T-helper 9 cell (primary cell): Measurements from ENCODE around the gene ENOX1.

ENCODE experiments used
- DNase-seq: peaks from one replicate; pipeline ENCODE4 v3.0.0-alpha.2; 2020

Gene ENOX1

DNA sequence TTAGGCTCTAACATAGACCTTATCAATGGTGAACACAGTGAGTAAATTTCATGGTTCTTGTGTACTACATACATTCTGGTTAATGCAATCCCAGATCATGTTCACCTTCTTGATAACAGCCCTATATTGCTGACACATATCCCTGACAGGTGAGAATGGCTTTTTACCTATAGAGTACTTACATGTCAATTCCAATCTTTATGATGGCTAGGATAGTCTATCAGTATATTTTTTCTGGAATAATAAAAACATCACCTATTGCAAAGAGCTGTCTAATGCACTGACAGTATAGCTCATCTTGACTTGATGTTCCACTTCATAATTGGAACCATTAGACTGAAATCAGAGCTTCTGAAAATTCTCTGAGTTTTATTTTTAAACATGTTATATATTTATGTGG, 199.4 kb downstream of the ENOX1 start:
- no peak for DNase-seq

DNA sequence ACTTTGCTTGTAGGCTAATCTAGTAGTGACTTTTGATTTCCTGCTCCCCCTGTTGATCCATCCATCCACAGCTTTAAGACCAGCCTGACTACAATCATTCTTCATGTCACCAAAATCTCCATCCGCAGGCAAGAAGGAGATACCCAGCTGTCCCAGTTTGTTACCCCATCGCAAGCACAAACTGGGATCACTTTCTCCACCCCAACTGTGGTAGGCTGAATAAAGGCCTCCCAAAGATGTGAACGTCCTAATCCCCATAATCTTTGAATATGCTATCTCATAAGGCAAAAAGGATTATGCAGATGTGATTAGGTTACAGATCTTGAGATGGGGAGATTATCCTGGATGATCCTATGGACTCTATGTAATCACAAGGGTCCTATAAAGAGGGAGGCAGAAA, 202.0 kb downstream of the ENOX1 start:
- DNase-seq, result no peak

DNA sequence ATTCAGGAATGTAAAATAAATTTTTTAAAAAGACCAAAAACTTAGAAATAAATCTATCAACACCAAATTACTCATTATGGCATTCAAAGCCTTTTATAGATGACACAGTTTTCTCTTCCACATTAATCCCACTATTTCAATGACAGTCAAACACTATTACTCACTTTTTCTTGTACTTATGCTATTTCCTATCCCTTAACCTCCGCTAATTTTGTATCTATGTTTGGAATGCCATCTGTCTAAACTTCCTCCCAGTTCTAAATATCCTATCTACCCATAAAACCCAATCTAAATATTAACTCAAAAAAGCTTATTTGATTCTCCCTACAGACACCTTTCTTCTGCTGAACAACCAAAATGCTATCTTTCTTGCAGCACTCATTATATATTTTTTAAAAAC, 203.5 kb downstream of the ENOX1 start:
- DNase-seq, result no peak

DNA sequence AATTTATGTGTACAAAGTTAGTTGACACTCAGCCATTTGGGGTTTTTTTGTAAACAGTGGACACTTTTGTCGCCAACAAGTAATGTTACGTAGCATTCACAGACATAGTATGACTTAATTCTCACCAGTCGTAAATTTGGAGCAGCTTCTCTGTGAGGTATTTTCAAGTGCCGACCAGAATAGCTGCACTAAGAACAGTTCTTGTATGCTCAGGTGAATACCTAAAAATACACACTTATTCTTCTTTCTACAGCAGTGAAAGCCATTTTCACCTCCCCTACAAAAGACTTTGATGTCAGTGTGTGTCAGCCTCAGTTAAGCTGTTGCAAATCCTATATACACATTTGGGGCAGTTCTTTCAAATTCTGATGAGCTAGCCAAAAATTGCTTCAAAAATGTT, 206.5 kb downstream of the ENOX1 start:
- no peak for DNase-seq

DNA sequence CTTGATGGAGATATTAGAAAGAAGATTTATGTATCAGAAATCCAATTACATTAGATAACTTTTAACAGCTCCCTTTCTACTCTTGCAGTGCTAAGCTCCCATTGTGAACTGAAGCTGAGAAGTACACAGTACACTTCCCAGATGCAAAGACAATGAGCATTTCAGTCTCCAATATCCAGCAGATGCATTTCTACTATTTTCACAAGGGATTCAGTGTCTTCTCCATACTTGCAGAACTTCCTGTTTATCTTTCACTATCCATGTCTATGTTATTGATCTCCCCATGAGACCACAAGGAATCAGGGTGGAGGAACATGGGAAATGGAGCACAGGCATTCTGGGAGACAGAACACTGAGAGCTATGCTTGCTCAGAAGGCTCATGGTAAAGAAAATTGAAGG, 207.5 kb downstream of the ENOX1 start:
- no peak for DNase-seq

DNA sequence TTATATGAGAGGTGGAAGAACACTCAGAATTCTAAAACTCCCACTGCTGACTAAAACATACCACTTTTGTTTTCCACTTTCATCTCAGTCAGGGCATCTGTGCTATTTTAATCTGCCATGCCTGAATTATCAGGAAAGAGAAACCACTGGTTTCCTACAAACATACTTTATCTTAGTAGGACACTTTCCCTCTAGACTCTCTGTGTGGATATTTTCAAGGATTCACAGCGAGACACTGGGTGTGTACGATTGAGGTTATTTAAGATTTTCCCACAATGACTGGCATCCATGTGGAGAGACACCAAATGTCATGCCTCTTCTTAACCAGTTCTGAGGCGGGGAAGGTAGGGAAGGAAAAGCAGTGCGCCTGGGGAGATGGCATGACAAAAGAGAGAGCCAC, 212.2 kb downstream of the ENOX1 start:
- DNase-seq, result no peak

DNA sequence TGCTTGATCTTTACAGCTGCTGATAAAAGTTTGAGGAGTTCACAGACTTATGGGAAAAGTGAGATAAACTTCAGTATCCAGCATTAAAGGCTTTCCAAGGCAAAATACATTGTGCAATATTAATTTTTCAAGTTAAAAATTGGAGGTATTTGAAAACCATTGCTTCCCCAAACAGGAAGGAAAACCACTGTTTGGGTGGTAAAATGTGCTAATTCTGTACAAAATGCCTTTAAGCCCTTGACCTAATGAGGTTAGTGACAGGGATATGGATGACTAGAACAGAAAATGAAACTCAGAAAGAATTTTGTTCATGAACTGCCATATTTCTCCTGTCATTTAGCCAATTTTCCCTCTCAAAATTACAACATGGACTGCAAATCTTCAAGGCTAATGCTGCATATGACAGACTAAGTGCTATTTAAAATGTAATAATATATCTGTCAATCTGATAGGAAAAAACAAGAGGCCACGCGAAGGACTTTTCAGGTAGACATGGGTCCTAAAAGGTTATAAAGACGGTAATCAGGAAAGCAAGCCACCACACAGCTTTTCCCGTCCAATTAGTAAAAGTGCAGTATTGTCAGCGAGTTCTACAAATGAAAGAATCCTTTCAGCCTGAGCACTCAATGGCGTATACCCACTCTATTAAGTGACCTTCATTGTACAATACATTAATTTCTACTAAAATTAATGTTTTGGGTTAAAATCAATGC, 212.8 kb downstream of the ENOX1 start:
- no peak for DNase-seq

DNA sequence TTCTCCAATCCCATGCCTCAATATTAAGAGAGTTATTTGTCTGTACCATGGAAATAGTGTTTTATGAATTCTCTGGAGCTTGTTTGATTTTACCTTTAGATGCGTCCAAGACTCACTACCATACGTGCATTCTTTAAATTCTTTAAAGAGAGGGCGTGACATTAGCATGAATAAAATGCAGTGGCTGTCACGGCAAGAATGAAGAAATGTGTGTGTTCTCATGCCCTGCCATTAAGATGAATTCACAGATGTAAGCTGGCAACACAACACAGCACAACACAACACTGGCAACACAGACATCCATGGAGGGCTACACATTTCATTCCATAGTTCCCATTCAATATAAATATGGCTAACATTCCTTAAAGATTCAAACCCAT, 213.4 kb downstream of the ENOX1 start:
- no peak for DNase-seq

DNA sequence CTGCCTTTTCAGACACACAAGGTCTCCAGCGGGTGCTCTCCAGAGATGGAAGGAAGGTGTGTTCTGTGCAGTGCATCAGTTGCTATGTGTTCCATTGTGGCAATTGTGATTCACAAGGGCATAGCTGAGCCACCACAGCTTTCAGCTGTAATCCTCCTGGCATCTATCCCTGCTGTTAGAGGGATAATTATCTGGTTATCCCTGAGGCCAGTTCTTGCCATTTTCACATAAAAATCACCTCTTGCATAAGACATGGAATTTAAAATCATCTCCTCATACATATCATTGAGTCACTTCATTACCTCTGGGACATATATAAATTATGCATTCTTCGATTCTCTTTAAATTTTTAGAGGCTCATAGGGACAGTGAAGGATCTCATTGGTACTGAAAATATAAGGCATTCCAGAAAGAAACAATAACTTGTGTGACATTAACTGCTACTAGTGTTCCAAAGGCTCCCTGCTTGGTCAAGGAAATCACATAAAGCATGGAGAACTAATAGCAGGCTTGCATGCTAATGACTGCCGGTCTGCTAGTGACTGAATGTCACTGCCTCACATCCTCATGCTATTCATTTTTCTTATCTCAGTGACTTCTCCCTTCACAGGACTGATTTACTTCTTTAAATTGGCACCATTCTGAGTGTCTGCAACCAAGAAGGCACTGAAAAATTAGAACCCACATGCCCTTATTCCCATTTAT, 214.0 kb downstream of the ENOX1 start:
- no peak for DNase-seq

DNA sequence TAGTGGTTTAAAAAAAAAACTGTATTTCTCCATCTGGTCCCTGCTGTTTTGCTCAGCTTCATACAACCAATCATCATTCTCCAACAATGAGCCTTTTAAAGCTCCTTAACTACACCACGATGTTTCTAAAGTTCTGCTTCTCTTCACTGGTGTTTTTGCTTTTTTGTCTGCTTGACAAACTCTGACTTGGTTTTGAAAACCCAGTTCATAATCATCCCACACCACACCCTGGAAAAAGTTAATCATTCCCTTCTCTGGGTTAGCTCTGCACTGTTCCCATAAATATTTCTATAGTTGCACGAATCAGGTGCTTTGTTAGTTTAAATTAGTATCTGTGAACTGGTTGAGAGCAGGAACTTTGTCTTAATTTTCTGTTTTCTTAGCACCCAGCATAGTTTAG, 217.1 kb downstream of the ENOX1 start:
- DNase-seq, result no peak

DNA sequence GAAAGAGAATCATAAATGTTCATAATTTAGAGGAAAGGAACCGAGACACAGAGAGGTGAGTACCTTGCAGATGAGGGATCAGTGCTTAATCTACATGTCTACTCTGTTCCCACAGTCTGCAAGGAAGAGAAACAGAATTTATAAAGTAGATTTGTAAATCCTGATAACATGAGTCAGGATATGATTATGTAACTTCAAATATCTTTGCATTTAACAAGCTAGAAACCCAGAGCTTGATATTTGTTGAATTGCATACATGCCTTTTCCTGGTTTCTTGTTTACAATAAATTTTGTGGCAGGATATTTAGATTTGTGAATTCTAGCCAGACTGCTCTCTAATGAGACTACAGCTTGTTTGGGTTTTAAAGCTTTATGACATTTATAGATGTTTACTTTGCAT, 219.2 kb downstream of the ENOX1 start:
- no peak for DNase-seq

DNA sequence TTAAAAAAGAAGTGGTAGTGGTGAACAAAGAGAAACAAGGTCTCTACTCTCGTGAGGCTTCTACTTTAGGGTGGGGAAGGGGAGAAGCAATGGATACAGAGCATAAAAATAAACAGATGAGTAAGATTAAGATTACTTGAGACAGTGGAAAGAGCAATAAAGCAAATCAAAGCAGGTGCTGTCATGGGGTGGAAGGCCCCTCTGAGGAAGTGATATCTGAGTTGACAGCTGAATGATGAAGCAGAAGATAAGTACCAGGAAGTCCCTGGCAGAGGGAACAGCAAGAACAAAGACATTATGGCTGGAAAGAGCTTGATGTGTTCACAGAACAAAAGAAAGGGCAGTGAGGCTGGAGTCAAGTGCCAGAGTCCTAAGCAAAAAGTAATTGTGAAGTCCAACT, 221.8 kb downstream of the ENOX1 start:
- DNase-seq, result no peak

DNA sequence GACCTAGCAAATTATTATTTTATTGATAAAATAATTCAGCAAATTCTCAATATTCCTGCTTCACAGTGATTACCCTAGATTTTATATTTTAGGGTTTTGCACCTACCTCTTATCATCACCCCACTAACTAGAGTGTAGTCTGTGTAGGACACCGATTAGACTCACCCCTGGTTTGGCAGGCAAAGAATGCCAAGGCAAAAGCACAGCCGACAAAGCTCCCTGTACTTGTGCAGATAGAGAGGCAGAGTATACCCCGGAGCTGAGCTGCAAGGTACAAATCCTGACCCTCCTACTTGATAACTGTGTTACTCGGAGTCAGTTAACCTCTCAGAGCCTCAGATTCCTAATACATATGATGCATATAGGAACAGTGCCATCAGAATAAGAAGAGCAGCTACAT, 225.7 kb downstream of the ENOX1 start:
- DNase-seq, result no peak

DNA sequence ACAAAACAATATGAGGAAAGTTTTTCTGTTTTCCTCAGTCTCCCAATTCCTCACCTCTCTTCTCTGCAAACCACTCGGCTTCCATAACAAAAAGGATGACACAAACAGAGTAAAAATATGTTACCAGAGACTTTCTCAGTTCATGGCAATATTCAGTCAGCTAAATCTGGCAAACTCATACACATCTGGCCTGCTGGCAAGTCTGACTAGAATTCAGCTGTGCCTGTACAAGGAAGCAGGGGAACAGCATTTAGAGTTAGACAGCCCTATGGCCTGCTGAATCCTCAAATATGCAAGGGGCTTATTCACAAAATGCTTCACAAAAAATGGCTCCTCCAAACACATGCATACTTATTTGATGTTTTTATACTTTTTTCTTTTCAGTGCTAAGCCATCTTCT, 227.8 kb downstream of the ENOX1 start:
- DNase-seq, result no peak

DNA sequence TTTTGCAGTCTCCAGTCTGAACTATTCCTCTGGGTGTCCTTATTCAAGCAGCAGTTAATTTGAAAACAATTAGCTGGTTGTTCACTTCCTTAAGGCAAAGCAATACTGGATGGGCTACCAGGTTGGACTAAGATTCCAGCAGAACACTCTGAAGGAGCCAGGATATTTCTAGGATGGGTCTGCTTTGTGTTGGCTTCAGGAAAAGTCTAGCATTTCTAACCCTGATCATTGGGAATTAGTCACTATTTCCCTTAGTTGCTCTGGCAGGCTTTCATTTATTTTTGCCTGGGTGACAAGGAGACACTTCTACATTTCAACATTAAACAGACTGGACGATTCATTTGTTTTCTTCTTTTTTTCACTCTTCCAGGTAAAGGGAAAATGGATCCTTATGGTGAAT, 228.4 kb downstream of the ENOX1 start:
- no peak for DNase-seq

DNA sequence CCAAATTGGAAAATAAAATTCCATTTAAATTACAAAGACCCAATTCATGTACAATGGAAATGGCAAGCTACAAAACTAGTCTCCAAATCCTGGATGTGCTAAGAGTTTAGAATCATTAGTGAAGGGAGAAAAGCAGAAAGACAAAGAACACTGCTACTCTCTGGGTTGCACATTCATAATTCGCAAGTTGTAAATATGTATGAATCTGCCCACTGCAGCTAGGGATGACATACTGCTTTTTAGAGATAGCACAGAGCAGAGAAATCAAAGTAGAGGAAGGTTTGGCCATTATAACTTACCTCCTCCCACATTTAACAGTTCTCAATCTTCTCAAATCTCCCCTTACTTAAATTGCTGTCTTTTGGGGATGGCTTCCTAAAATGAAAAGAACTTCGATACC, 231.1 kb downstream of the ENOX1 start:
- DNase-seq, result no peak

DNA sequence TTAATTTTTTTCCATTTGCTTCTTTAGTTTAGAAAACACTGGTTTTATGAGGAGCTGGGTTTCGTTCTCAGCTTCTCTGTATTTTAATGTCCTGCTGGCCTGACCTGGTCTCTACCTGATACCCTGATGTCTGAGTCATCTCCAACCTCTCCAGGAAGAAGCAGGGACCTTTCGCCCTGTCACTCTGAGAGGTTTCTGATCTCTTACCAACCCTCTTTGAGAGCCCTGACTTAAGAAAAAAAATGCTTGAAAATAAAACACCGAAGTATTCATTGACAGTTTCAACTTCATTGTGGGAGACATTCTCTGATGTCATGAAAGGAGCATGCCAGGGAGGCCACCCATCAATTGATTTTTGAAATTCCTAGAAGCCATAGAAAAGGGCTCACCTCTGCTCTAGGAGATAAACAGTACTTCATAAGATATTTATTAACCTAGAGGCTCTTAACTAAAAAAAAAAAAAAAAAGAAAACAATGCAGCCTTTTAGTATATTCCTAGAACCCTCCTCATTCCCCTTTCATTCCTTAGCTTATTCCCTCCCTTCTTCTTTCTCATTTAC, 234.8 kb downstream of the ENOX1 start:
- no peak for DNase-seq

DNA sequence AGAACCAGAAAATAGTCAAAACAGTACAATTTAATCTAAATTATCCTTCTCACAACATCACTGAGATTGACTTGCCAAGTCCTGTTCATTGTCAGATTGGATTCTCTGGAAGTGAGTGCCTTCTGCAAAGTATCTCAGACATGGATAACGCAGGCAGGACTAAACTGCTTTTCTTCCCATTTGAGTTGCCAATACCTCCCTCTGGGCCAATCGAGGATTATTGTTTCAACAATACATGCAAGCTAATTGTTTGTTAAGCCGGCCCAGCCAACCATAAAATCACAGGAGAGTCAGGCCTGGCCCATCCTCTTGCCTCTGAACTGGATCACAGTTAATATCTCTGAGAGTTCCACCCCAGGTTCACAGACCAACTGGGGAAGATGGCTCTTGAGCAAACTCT, 240.0 kb downstream of the ENOX1 start:
- DNase-seq, result no peak

DNA sequence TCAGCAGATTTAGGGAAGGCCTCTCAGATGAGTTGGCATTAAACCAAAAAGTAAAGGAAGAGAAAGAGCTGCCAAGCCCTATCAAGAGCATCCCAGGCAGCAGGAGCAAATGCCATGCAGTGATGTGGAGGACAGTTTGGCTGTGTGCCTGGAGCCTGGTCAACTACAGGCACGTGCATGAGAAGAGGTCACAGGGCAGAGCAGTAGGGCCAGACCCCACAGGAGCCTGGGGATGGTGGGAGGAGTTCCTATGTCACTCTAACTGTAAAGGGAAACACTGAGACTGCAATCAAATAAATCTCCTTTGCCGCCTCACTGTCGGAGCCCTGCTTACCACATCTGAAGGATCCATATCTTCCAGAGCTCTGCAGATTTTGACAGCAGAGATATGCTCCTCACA, 240.5 kb downstream of the ENOX1 start:
- DNase-seq, result no peak

DNA sequence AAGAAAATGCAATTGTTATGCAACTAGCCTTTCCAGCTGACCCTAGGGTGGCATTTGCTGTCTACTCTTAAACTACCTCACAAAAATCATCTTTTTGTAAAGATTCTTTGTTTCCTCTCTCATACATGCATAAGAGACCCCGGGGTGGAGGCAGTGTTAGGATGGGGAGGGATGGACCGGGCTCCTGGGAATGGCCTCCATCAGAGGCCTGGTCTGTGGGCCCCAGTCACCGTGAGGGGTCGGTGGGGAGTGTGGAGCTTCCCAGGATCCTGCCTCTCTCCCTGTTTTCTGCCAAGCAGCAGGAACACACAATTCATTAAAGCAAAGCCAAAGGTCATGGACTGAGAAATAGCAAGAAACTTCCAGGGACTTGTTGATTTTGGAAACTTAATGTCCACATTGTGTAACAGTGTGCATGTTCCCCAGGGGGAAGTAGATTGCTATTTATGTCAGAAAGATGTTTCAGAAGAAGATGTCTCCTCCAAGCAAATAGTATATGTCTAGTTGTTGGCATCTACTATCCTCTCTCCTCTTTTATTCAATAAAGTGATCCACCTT, 241.4 kb downstream of the ENOX1 start:
- DNase-seq, result no peak

DNA sequence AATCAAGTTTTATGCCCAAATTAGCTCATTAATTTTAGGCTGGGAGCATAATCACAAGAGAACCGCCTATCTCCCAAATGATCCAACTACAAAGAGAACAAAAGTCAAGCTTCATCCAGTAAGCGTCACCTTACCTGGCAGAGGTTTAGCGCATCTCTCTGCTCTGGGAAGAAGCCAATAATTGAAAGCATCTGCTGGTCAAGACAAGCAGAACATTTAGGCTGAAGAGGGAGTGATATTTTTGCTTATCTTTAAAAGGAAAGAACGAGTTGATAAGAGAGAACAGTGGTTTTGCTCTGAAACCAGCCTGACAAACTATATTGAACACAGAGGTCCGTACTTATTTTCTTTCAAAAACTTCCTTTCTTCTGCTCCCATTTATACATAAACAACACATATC, 242.1 kb downstream of the ENOX1 start:
- DNase-seq, result no peak

DNA sequence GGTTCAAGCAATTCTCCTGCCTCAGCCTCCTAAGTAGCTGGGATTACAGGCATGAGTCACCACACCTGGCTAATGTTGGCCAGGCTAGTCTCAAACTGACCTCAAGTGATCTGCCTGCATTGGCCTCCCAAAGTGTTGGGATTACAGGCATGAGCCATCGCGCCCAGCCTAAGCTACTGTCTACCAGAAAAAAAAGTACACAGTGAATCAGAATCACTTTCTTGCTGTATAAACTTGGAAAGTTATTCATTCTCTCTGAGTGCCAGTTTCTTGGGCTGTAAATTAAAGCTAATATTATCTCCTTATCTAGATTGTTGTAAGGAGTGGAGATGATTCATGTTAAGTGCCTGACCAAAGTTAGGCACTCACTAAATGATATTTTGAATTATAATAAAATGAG, 242.8 kb downstream of the ENOX1 start:
- DNase-seq, result no peak

DNA sequence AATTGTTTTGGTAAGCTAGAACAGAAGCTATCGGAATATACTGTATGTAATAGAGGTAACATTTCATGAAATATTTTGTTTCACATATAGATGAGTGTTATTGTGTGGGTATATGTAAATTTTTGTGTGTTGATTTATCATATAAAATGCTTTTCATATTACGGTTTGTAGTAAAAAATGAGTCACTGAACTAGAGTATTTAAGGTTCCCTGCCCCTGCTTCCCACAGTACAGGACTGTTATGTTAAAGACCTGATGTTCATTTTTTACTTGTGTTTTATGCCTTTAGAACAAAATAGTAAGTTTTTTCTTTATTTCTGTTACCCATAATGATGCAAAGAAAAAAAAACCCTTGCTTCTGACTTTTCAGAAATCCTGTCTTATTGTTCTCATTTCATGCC, 243.4 kb downstream of the ENOX1 start:
- no peak for DNase-seq

DNA sequence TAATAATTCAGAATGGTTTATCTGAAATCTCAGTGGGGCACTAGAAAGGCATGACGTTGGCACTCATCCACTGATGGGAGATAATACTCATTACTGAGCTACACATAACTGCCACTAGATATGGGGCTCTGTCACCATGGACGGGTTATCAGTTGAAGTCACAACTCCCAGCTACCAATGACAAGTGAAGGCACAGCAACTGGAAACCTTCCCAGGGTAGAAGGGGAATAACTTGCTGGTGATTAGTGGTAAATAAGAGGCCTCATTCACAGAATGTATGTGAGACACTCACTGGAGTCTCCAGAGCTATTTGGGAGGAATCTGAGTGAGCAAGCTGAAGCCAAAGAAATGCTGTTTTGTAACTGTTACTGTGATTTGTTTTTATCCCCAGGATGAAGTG, 249.6 kb downstream of the ENOX1 start:
- DNase-seq, result no peak
